HG03571 (cell line): ENCODE data around the gene GNB1L.

ENCODE experiments used
- ATAC-seq: cut with Tn5 transposase; IDR thresholded peaks from one replicate; pipeline ENCODE4 v1.9.1; 2021; ENCODE audit not compliant: unreplicated experiment

Gene GNB1L

DNA sequence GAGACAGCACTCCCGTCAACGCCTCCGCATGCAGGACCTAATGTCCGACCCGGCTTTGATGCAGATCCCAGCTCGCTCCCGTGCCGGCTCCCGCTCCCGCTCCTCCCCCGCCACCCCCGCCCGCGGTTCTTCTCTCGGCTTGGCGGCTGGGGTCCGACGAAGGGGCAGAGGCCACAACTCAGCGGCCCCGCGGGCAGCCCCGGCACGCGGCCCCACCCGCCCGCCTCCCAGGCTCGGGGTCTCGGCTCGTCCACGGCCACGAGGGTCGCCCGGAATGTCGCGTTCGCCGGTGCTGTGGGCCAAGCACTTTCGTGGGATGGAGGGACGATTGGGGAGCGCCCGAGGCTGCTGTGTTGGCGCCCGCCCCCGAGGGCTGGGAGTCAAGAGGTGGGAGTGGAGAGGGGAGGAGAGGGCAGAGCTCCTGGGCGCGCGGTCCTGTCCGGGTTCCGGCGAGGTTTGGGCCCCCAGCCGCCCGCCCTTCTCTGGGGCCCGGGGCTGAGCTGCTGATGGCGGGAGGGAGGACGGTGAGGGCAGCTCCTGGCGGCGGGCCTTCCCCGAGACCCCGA is 99.4 kb downstream of the GNB1L start:
- ATAC-seq: no peak

- ATAC-seq: no peak
Observed at GRCh38 chr22:19754701-19755144, 100.0 kb downstream of the GNB1L start.

GRCh38 chr22:19753996-19754700 is 100.5 kb downstream of the GNB1L start:
- no peak for ATAC-seq

- no peak for ATAC-seq
Observed at GRCh38 chr22:19753090-19753842, 101.4 kb downstream of the GNB1L start.

GRCh38 chr22:19751497-19752245 is 103.0 kb downstream of the GNB1L start:
- no peak for ATAC-seq

DNA sequence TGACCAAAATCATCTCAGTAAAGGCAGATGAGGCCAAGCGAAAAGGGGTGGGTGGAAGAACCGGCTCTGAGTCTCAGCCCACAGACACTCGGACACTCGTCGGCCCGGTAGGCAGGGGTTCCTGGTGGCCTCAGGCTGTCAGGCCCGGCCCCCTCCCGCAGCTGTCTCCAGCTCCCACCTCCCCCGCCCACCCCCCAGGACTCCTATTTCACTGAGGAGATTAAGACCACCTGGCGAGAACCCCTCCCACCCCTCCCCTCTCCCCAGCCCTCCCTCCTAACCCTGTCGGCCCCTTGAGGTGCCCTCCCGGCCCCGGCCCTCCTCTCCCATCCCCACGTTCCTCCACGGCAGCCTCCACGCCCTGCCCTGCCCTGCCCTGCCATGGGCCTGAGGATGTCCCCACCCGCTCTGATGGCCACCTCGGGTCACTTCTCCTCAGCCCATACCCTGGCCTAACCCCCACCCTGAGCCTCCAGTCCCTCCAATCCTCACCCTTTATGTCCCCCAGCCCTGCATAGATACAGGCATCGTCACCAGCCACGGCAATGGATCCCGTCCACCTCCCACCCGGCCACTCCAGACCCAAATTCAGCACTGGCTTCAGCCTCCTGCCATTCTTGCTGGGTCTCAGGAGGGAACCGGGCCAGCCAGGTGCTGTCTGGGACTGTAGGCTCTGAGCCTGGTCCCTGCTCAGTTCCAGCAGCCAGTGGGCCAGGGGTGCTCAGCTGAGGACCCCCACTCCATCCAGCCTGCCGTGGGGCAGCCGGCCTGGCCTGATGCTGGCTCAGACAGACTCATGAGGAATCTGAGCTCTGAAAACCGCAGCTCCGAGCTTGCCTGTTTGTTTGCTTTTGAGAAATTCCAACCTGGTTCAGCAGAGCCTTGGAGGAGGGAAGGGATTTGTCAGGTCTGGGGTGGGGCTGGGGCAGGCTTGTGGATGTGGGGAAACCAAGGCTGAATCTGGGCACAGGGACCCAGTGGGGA is 103.9 kb downstream of the GNB1L start:
- ATAC-seq: no peak

DNA sequence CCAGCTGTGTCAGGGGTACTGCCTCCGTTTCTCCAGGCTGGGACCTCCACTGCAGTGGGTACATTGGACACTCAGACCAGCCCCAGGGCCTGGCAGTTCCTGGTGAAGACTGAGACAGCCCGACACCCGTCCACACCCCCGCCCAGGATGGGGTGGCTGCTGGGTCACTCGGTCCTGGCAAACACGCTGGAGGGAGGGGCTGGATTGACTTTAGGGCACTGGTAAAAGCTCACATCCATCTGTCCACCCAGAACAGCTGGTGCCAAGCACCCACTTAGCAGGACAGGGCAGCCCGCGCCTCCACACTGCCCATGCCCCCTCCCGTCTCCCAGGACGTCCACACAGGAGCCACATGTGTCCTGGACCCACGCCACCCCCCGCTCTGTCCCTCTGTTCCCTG is 104.8 kb downstream of the GNB1L start:
- ATAC-seq: no peak

GRCh38 chr22:19748991-19749664 is 105.5 kb downstream of the GNB1L start:
- ATAC-seq: no peak

DNA sequence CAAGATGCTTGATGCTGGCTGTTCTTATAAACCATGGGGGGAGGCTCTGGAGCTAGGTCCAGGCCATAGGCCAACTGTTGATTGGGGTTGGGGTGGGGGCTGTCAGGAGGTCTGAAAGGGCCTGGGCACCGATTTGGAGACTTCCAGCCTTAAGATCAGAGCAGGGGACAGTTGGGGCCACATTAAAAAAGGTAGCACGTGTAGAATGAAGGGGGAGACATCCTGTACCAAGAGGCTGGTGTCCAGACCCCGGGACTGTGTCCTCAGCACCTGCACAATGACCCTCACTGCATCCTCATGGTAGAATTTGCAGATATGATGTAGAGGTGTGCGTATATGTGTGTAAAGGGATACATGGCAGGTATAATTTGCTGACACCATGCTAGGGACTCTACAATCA is 106.5 kb downstream of the GNB1L start:
- ATAC-seq: no peak

GRCh38 chr22:19747551-19747950 is 107.1 kb downstream of the GNB1L start:
- no peak for ATAC-seq

- ATAC-seq: no peak
Observed at GRCh38 chr22:19746726-19747125, 107.9 kb downstream of the GNB1L start.

GRCh38 chr22:19745155-19746101 is 109.2 kb downstream of the GNB1L start:
- ATAC-seq: no peak

GRCh38 chr22:19744350-19745006 is 110.2 kb downstream of the GNB1L start:
- ATAC-seq: no peak

DNA sequence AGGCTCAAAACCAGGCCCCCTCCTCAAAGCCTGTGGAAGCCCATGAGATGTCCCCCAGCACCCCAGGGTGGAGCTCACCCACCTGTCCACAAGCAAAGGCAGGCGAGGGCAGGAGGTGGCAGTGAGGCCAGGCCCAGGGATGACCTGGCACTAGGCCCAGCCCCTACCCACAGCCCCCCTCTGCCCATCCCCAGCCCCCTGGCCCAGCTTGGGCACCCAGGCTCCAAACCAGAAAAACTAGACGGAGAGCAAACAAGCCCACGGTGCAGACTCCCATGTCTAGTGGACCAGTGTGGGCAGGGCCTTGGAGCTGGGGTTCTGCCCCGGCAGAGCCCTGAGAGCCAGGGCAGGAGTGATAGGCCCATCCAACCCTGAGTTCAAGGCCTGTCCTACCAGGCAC is 111.0 kb downstream of the GNB1L start:
- ATAC-seq: no peak

- ATAC-seq: no peak
Observed at GRCh38 chr22:19743081-19743480, 111.6 kb downstream of the GNB1L start.

DNA sequence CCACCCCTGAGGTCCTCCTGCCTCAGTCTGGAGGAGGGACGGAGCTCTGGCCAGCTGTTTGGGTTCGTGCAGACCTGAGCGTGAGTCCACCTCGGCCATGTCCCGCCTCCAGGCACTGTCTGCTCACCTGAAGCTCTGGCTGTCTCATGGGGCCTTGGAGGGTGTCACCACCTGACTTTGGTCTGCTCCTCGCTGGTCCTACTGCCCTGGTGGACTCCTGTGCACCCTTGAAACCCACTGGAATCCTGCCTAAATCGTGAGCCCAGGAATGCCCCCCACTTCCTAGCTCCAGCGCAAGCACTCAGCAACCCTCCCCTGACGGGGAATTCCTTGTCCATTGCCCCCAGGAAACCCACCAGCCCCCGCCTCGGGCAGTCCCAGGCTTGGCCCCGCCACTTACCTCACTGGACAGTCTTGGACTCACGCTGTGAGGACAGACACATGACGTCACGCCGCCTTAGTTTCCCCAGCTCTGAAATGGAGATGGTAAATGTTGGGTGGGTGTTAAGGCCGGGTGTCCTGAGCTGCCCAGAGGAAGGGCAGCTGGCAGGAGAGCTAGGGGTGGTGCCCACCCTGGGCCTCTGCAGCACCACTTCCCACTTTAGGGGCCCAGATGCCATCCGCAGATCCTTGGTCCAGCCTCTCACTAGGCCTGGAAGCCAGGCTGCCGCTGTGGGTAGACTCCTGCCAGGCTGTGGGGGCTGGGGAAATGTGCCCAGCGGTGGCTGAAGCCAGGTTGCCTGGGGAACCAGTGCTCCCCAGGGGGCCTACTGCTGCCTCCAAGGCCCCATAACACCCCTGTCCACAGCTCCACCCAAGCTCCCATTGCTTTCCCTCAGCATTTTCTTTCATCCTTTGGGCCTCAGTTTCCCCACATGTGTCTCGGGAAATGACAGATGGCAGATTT is 112.3 kb downstream of the GNB1L start:
- no peak for ATAC-seq

DNA sequence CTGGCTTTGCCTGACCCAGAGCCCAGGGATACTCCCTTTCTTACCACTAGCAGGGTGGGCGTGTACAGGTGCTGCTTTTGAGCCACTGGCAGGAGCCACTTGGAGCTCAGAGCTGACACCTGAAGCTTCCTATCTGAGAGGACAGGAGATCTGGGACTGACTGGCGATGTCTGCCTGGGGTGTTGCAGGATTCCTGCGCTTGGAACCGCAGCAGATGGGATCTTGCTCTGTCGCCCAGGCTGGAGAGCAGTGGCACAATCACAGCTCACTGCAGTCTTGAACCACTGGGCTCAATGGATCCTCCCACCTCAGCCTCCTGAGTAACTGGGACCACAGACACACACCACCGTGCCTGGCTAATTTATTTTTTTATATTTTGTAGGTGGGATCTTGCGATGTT is 113.6 kb downstream of the GNB1L start:
- ATAC-seq: no peak
